GM23338 (cell line): ENCODE data around the gene UGGT2. TPM values are rescaled to one million over a fixed set of nuclear protein-coding genes. Genes with fewer than 3 reads are reported as not detected.
"Not testable (repeated sequence)": the region's sequence is repeated elsewhere in the genome, so short reads cannot be mapped to it uniquely, and the experiment has no call there.

Source experiments
- ATAC-seq: fragments of 200-7000 bp; cut with Tn5 transposase; 3 replicates; pipeline ENCODE4 v1.9.1; 2020
- DNase-seq: peaks from one replicate; pipeline ENCODE4 v3.0.0-alpha.2; 2015; ENCODE audit warnings: low spot score
- H2AFZ ChIP-seq: fragments of 200-600 bp; sonication (generic); 2 replicates; pipeline ENCODE4 v1.8.0; 2016; ENCODE audit warnings: antibody characterized with exemption, mild to moderate bottlenecking, moderate library complexity
- H3F3A ChIP-seq: fragments of 200-600 bp; sonication (generic); replicated peaks from 2 replicates; pipeline ENCODE4 v1.8.0; 2017; ENCODE audit warnings: antibody characterized with exemption, mixed run types, low read depth
- H3K27ac ChIP-seq: fragments of 200-600 bp; sonication (generic); 2 replicates; pipeline ENCODE4 v1.6.1; 2016; ENCODE audit warnings: low read depth
- H3K27me3 ChIP-seq: fragments of 200-600 bp; sonication (generic); 2 replicates; pipeline ENCODE4 v1.8.0; 2016; ENCODE audit warnings: mild to moderate bottlenecking, mixed run types, moderate library complexity; ENCODE audit not compliant: insufficient read depth
- H3K36me3 ChIP-seq: fragments of 200-600 bp; sonication (generic); 2 replicates; pipeline ENCODE4 v1.8.0; 2016; ENCODE audit warnings: mild to moderate bottlenecking; ENCODE audit not compliant: insufficient read depth
- H3K4me1 ChIP-seq: fragments of 200-600 bp; sonication (generic); 2 replicates; pipeline ENCODE4 v1.8.0; 2016; ENCODE audit warnings: mild to moderate bottlenecking, moderate library complexity; ENCODE audit not compliant: insufficient read depth
- H3K4me2 ChIP-seq: fragments of 200-600 bp; sonication (generic); 2 replicates; pipeline ENCODE4 v1.7.1; 2017; ENCODE audit warnings: mixed run types
- H3K4me3 ChIP-seq: fragments of 200-600 bp; sonication (generic); 2 replicates; pipeline ENCODE4 v1.6.1; 2016; ENCODE audit warnings: mixed run types
- H3K79me2 ChIP-seq: fragments of 200-600 bp; sonication (generic); replicated peaks from 2 replicates; pipeline ENCODE4 v1.8.0; 2017; ENCODE audit warnings: mild to moderate bottlenecking; ENCODE audit not compliant: insufficient read depth
- H3K9me2 ChIP-seq: fragments of 200-600 bp; sonication (generic); 2 replicates; pipeline ENCODE4 v1.8.0; 2017; ENCODE audit not compliant: insufficient read depth
- H4K20me1 ChIP-seq: fragments of 200-600 bp; sonication (generic); replicated peaks from 2 replicates; pipeline ENCODE4 v1.8.0; 2017; ENCODE audit warnings: mild to moderate bottlenecking; ENCODE audit not compliant: insufficient read depth
- H3K27ac Mint-ChIP-seq: 2 replicates; pipeline ENCODE4 v1.8.0; 2020; ENCODE audit warnings: inconsistent platforms, mild to moderate bottlenecking, moderate library complexity, mixed read lengths
- H3K27me3 Mint-ChIP-seq: 3 replicates; pipeline ENCODE4 v1.8.0; 2022; ENCODE audit warnings: low read depth, mild to moderate bottlenecking, moderate library complexity, mixed read lengths, inconsistent platforms; ENCODE audit not compliant: insufficient read depth, poor library complexity
- H3K36me3 Mint-ChIP-seq: 3 replicates; pipeline ENCODE4 v1.8.0; 2021; ENCODE audit warnings: low read depth, mild to moderate bottlenecking, inconsistent platforms, moderate library complexity, mixed read lengths
- H3K4me1 Mint-ChIP-seq: 3 replicates; pipeline ENCODE4 v1.8.0; 2020; ENCODE audit warnings: mild to moderate bottlenecking, inconsistent platforms, mixed read lengths
- H3K4me3 Mint-ChIP-seq: 3 replicates; pipeline ENCODE4 v1.8.0; 2021; ENCODE audit warnings: moderate library complexity, mild to moderate bottlenecking, inconsistent platforms, mixed read lengths
- H3K9me3 Mint-ChIP-seq: 3 replicates; pipeline ENCODE4 v1.8.0; 2020; ENCODE audit warnings: moderate library complexity, mild to moderate bottlenecking, inconsistent platforms, mixed read lengths
- CREB1 ChIP-seq: fragments of 250-450 bp; sonication (Bioruptor Pico); IDR thresholded peaks from 2 replicates; pipeline ENCODE4 v1.5.0; 2020; ENCODE audit warnings: low read depth, mild to moderate bottlenecking, moderate library complexity
- CTCF ChIP-seq, 2 experiments: fragments of 200-600 bp in 1 of 2; sonication (generic) in 1 of 2; conservative IDR thresholded peaks; 2 replicates each; pipeline versions ENCODE4 v1.5.1 to v1.6.1; 2016 to 2017; ENCODE audit warnings: antibody characterized with exemption in 2 of 2, low read depth in 2 of 2, mild to moderate bottlenecking in 2 of 2, moderate library complexity in 1 of 2
- EZH2 ChIP-seq: fragments of 200-600 bp; sonication (generic); IDR thresholded peaks from one replicate; pipeline ENCODE4 v1.8.0; 2017; ENCODE audit warnings: antibody characterized with exemption, mild to moderate bottlenecking, low read depth; ENCODE audit not compliant: unreplicated experiment
- EZH2phosphoT487 ChIP-seq: fragments of 200-600 bp; sonication (generic); IDR thresholded peaks from one replicate; pipeline ENCODE4 v1.8.1; 2018; ENCODE audit warnings: antibody characterized with exemption; ENCODE audit not compliant: unreplicated experiment
- POLR2AphosphoS5 ChIP-seq: IDR thresholded peaks from 2 replicates; pipeline ENCODE4 v1.6.1; 2016; ENCODE audit warnings: antibody characterized with exemption, low read depth
- REST ChIP-seq: IDR thresholded peaks from one replicate; pipeline ENCODE4 v1.6.1; 2018; ENCODE audit warnings: antibody characterized with exemption; ENCODE audit not compliant: unreplicated experiment
- ZNF331 ChIP-seq: fragments of 250-450 bp; sonication (Bioruptor Pico); IDR thresholded peaks from 2 replicates; pipeline ENCODE4 v1.5.0; 2020; ENCODE audit warnings: low read depth, mild to moderate bottlenecking, moderate library complexity
- polyA plus RNA-seq: library from polyadenylated mRNA; unstranded; fragments of >200 nt; fragmentation: Nextera tagmentation; extraction: Ambion mirVana; gene quantifications from 2 replicates; pipeline ENCODE4 v1.2.1, GENCODE V29; 2016
- total RNA-seq: library from RNA; depleted of rRNA; stranded (reverse); fragments of >200 nt; shearing (Covaris generic); gene quantifications from 2 replicates; pipeline ENCODE4 v1.2.3, GENCODE V29; 2014
- TF ChIP-seq, protein P1 (sequence below): IDR thresholded peaks from 2 replicates; pipeline ENCODE4 v1.6.1; 2016; ENCODE audit warnings: antibody characterized with exemption

UGGT2 gene
- total and polyA plus RNA-seq, 2 experiments from 2014 or later = 44.0 to 60.5 TPM

- TF ChIP-seq ZNF331 (CRISPR knock-in tag) (no peak), CTCF (conservative IDR thresholded peaks at IDR 0.05; ENCODE audit: low read depth in 2 of 2) (no peak), POLR2AphosphoS5 (no peak), EZH2 (no peak), EZH2phosphoT487 (no peak)
- TF ChIP-seq, protein P1, sequence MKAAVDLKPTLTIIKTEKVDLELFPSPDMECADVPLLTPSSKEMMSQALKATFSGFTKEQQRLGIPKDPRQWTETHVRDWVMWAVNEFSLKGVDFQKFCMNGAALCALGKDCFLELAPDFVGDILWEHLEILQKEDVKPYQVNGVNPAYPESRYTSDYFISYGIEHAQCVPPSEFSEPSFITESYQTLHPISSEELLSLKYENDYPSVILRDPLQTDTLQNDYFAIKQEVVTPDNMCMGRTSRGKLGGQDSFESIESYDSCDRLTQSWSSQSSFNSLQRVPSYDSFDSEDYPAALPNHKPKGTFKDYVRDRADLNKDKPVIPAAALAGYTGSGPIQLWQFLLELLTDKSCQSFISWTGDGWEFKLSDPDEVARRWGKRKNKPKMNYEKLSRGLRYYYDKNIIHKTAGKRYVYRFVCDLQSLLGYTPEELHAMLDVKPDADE = no peak
Observed at GRCh38 chr13:95982144-95982543, 71.1 kb downstream of the UGGT2 start (continued).

DNA sequence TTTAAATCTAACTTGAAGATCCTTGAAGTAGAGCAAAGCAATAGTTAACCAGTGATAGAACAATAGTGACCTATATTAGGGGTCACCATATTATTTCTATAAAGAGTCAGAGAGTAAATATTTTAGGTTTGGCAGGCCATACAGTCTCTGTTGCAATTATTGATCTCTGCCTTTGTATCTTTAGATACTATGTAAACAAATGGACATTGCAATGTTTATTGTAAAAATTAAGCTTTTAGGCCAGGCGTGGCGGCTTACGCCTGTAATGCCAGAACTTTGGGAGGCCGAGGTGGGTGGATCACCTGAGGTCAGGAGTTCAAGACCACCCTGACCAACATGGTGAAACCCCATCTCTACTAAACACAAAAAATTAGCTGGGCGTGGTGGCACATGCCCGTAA, 80.5 kb downstream of the UGGT2 start:
- not testable (repeated sequence) for H3K27me3 Mint-ChIP-seq, H3K79me2 ChIP-seq, H3K4me1 ChIP-seq, H3K27me3 ChIP-seq, H3K27ac Mint-ChIP-seq, H3K27ac ChIP-seq, H2AFZ ChIP-seq, H3K4me3 Mint-ChIP-seq, ATAC-seq, DNase-seq, H3K4me3 ChIP-seq, H3K36me3 ChIP-seq, H3K4me1 Mint-ChIP-seq, H3F3A ChIP-seq, H4K20me1 ChIP-seq, H3K4me2 ChIP-seq, H3K9me2 ChIP-seq
- Mint-ChIP-seq H3K9me3 (peaks cover 19% of the 10 kb centered on the region), H3K36me3 (peaks cover 26% of the 10 kb centered on the region)

GRCh38 chr13:95970878-95971277, 82.3 kb downstream of the UGGT2 start:
- Histone ChIP-seq H3K4me1 (no peaks in the 10 kb centered on the region), H3F3A (no peaks in the 10 kb centered on the region), H3K27ac (no peak overlapping the region), H3K36me3 (no peaks in the 10 kb centered on the region), H4K20me1 (no peaks in the 10 kb centered on the region), H3K4me3 (no peak overlapping the region), H3K9me2 (no peaks in the 10 kb centered on the region), H3K79me2 (no peaks in the 10 kb centered on the region), H2AFZ (no peak overlapping the region), H3K27me3 (no peaks in the 10 kb centered on the region), H3K4me2 (no peak overlapping the region)
- no peak for TF ChIP-seq POLR2AphosphoS5
- no peak for TF ChIP-seq CREB1 (CRISPR knock-in tag)
- TF ChIP-seq REST = no peak
- peak; percentile 9 for DNase-seq
- Mint-ChIP-seq H3K27me3 (no peaks in the 10 kb centered on the region), H3K27ac (no peak overlapping the region), H3K36me3 (peaks cover 16% of the 10 kb centered on the region), H3K4me3 (no peak overlapping the region), H3K9me3 (peaks cover 1% of the 10 kb centered on the region; the same call in 2 of the 3 replicates), H3K4me1 (no peaks in the 10 kb centered on the region)
- peak; percentile 67 for ATAC-seq
